ENCODE data around the gene SFT2D3. TPM values are rescaled to one million over a fixed set of nuclear protein-coding genes. Genes with fewer than 3 reads are reported as not detected.

Gene SFT2D3
- total and polyA plus RNA-seq, 9 of the 15 experiments (the other 6 are each of a cell fraction or from before 2014, with no cell fraction given) = 7.5 to 9.9 (median 8.9) TPM; not detected in 2

- peaks cover 13% of the 10 kb centered on the region; the same call in 1 of the 2 replicates for H4K20me1 ChIP-seq (replicated peaks; ENCODE audit: control insufficient read depth, insufficient read depth, low read length)
- FAIRE-seq = no peak
- H3K36me3 ChIP-seq (ENCODE audit: control insufficient read depth, insufficient read depth, low read length) = no peaks in the 10 kb centered on the region
- intact Hi-C loops (cut with micrococcal nuclease) = no loop called here
- H3K9ac ChIP-seq (ENCODE audit: insufficient read depth in 1 of 2, low read depth in 2 of 2, low read length in 2 of 2) = no peak overlapping the region
- H3K27ac ChIP-seq (ENCODE audit: extremely low read depth, low read depth, low read length) = no peak overlapping the region
- H3K9me1 ChIP-seq (ENCODE audit: control insufficient read depth, insufficient read depth, low read length) = no peaks in the 10 kb centered on the region
- ChIA-PET CTCF (ENCODE audit: low intra/inter-chr PET ratio) (no interaction called here), POLR2A (interaction anchor here (0.7 kb wide), 1 partner anchor 11 kb away, joined by 3 read pairs; no protein-coding TSS in a partner anchor)
- no peak for DNase-seq (ENCODE audit: extremely low read depth in 1 of 4, low spot score in 3 of 4)
- BruUV-seq (replicated peaks) = no TSS peak
- no peaks in the 10 kb centered on the region; the same call in 1 of the 2 replicates for H3K9me3 ChIP-seq (replicated peaks; ENCODE audit: control insufficient read depth, insufficient read depth, low read depth, low read length)
- H3K79me2 ChIP-seq (ENCODE audit: control insufficient read depth, insufficient read depth, low read length) = no peaks in the 10 kb centered on the region
- in situ Hi-C loops (cut with MboI) = no loop called here
- peaks cover 55 to 80% of the 10 kb centered on the region in 2 experiments for H3K27me3 ChIP-seq (ENCODE audit: control insufficient read depth in 2 of 2, insufficient read depth in 2 of 2, low read length in 2 of 2)
- H2AFZ ChIP-seq (ENCODE audit: low read depth, low read length) = no peak overlapping the region
- H3K4me1 ChIP-seq (replicated peaks in 1 of 2; ENCODE audit: control insufficient read depth in 2 of 2, insufficient read depth in 2 of 2, low read length in 2 of 2) = peaks cover 0 to 23% of the 10 kb centered on the region in 2 experiments; a peak in 1 of 5 replicates
- WGBS (ENCODE audit: insufficient coverage, low coverage, missing lambda C conversion rate) = 6% methylated on average over 16 of the region's 16 CpGs
- H3K4me2 ChIP-seq (ENCODE audit: insufficient read depth, low read length) = no peak overlapping the region
- H3K4me3 ChIP-seq = no peak overlapping the region
- no peak for ATAC-seq
- TF ChIP-seq KDM1A (IDR thresholded peaks at IDR 0.05) = no peak
- TF ChIP-seq MTF1 (CRISPR knock-in tag; IDR thresholded peaks at IDR 0.05; ENCODE audit: borderline replicate concordance) = no peak
- TF ChIP-seq HDGF (IDR thresholded peaks at IDR 0.05) = no peak
- no peak for TF ChIP-seq HNRNPLL (IDR thresholded peaks at IDR 0.05; ENCODE audit: low read depth, low read length, poor library complexity, severe bottlenecking)
- TF ChIP-seq CBX5 (IDR thresholded peaks at IDR 0.05; ENCODE audit: borderline replicate concordance, low read depth) = no peak
- no peak for TF ChIP-seq PKNOX1 (IDR thresholded peaks at IDR 0.05)
- TF ChIP-seq STAG1 (CRISPR knock-in tag; IDR thresholded peaks at IDR 0.05; ENCODE audit: borderline replicate concordance) = no peak
- no peak for TF ChIP-seq ZNF143 (CRISPR knock-in tag; IDR thresholded peaks at IDR 0.05)
- no peak for TF ChIP-seq ZNF512 (tag; IDR thresholded peaks at IDR 0.05)
- TF ChIP-seq ATF1 (CRISPR knock-in tag; IDR thresholded peaks at IDR 0.05) = no peak
- TF ChIP-seq ATF1 (tag; IDR thresholded peaks at IDR 0.05) = no peak
- TF ChIP-seq FIP1L1 (IDR thresholded peaks at IDR 0.05; ENCODE audit: low read depth, low read length, poor library complexity, severe bottlenecking) = no peak
- no peak for TF ChIP-seq ZNF449 (CRISPR knock-in tag; IDR thresholded peaks at IDR 0.05)
- no peak for TF ChIP-seq NCOR1 (IDR thresholded peaks at IDR 0.05)
- TF ChIP-seq MAFF (IDR thresholded peaks at IDR 0.05; ENCODE audit: low read length) = no peak
- TF ChIP-seq CHD2 (IDR thresholded peaks at IDR 0.05; ENCODE audit: low read depth, low read length) = no peak
- no peak for TF ChIP-seq CREBBP (IDR thresholded peaks at IDR 0.05; ENCODE audit: low read depth, low read length)
Measured at GRCh38 chr2:127655209-127656073, 45.9 kb upstream of the SFT2D3 start.

All from K562 (cell line).